ENCODE results near the gene SLC7A6. TPM values are rescaled to one million over a fixed set of nuclear protein-coding genes. Genes with fewer than 3 reads are reported as not detected.

The SLC7A6 gene
- total RNA-seq, 1 donor from 2014 or later, result 11.6 TPM

DNA sequence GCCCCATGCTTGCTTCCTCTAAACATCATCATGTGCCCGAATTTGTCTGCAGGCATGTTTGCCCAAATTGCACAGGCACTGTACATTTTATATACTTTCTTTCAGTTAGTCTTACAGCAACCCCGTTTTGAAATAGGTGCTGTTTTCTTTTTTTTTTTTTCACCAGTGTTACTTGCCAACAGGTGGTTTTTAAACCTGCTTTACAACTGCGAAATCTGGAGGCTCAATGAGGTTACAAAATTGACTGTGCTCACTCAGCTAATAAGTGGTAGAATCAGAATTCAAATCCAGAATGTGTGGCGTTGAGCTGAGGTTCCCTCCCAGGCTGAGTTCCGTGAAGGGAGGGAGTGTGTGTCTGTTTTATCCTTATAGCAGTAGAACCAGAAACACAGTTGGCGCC, 13.4 kb upstream of the SLC7A6 start:
- H3K9me3 Mint-ChIP-seq (ENCODE audit: low read depth), result no peaks in the 10 kb centered on the region
- H3K27me3 Mint-ChIP-seq, result no peaks in the 10 kb centered on the region
- peaks cover 7% of the 10 kb centered on the region for H3K36me3 Mint-ChIP-seq (ENCODE audit: insufficient read depth)
- TF ChIP-seq, protein P1, sequence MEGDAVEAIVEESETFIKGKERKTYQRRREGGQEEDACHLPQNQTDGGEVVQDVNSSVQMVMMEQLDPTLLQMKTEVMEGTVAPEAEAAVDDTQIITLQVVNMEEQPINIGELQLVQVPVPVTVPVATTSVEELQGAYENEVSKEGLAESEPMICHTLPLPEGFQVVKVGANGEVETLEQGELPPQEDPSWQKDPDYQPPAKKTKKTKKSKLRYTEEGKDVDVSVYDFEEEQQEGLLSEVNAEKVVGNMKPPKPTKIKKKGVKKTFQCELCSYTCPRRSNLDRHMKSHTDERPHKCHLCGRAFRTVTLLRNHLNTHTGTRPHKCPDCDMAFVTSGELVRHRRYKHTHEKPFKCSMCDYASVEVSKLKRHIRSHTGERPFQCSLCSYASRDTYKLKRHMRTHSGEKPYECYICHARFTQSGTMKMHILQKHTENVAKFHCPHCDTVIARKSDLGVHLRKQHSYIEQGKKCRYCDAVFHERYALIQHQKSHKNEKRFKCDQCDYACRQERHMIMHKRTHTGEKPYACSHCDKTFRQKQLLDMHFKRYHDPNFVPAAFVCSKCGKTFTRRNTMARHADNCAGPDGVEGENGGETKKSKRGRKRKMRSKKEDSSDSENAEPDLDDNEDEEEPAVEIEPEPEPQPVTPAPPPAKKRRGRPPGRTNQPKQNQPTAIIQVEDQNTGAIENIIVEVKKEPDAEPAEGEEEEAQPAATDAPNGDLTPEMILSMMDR (IDR thresholded peaks at IDR 0.05; ENCODE audit: unreplicated experiment), result no peak
- no peak for DNase-seq (ENCODE audit: low spot score, unreplicated experiment)
- no peaks in the 10 kb centered on the region for H3K4me1 Mint-ChIP-seq (ENCODE audit: low read depth)
- H3K27ac Mint-ChIP-seq, result no peak overlapping the region
- H3K4me3 Mint-ChIP-seq (ENCODE audit: low read depth), result no peak overlapping the region

DNA sequence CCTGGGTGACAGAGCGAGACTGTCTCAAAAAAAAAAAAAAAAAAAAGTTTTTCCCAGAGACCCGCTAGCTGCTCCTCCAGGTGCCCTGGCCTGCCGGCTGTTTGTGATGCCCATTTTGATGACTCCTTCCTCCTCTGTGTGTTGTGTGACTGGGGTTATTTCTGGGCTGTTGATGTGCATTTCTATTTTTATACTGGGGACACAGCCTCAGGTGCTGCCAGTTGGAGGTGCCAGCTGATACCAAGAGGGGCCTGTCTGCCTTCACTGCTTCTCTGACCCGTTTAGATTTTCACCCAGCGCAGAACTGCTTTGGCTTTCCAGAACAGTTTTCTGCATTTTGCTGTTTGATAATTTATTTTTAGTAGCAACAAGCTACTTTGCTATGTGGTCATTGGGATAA, 12.5 kb upstream of the SLC7A6 start:
- Mint-ChIP-seq H3K9me3 (ENCODE audit: low read depth) (no peaks in the 10 kb centered on the region), H3K36me3 (ENCODE audit: insufficient read depth) (peaks cover 7% of the 10 kb centered on the region), H3K4me1 (ENCODE audit: low read depth) (no peaks in the 10 kb centered on the region), H3K27ac (no peak overlapping the region), H3K4me3 (ENCODE audit: low read depth) (no peak overlapping the region), H3K27me3 (no peaks in the 10 kb centered on the region)
- TF ChIP-seq, protein P1 (IDR thresholded peaks at IDR 0.05; ENCODE audit: unreplicated experiment), result no peak
- DNase-seq (ENCODE audit: low spot score, unreplicated experiment), result no peak

DNA sequence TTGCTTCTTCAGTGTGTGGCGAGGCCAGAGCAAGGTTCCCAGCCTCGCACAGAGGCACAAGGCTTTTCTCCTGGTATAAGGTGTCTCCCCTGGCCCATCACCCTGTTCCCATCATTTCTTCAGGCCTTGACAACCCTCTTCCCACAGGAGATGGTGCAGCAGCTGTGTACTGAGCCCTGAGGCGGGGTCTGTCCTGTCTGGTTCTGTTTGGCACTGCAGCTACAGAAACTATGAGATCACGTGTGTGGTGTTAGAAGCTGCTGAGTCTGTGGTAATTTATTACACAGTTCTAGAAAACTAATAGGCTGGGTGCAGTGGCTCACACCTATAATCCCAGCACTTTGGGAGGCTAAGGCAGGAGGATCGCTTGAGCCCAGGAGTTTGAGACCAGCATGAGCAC, 11.9 kb upstream of the SLC7A6 start:
- TF ChIP-seq, protein P1 (IDR thresholded peaks at IDR 0.05; ENCODE audit: unreplicated experiment), result no peak
- Mint-ChIP-seq H3K36me3 (ENCODE audit: insufficient read depth) (peaks cover 7% of the 10 kb centered on the region), H3K4me3 (ENCODE audit: low read depth) (no peak overlapping the region), H3K27me3 (no peaks in the 10 kb centered on the region), H3K4me1 (ENCODE audit: low read depth) (no peaks in the 10 kb centered on the region), H3K9me3 (ENCODE audit: low read depth) (no peaks in the 10 kb centered on the region), H3K27ac (no peak overlapping the region)
- no peak for DNase-seq (ENCODE audit: low spot score, unreplicated experiment)

DNA sequence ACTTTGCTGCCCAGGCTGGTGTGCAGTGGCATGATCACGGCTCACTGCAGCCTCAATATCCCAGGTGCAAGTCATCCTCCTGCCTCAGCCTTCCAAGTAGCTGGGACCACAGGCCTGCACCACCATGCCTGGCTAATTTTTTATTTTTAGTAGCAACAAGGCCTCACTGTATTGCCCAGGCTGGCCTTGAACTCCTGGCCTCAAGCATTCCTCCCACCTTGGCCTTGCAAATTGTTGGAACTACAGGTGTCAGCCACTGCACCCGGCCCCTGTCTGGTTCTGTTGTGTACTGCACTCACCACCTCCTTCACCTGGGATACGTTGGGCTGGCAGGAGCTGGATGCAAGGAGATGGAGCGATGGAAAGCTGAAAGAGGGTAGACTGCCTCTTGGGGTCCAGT, 10.6 kb upstream of the SLC7A6 start:
- H3K27ac Mint-ChIP-seq, result no peak overlapping the region

DNA sequence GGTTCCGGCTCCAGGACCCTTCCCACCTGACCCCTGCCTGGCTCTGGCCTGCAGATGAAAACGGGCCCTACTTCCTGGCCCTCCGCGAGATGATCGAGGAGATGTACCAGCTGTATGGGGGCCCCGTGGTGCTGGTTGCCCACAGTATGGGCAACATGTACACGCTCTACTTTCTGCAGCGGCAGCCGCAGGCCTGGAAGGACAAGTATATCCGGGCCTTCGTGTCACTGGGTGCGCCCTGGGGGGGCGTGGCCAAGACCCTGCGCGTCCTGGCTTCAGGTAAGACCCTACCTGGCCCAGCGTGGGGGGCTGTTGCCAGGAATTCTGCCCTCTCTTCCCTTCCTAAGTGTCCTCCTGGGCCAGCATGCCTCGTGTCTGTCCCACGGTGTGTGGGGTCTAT, 8.6 kb upstream of the SLC7A6 start:
- TF ChIP-seq, protein P1 (IDR thresholded peaks at IDR 0.05; ENCODE audit: unreplicated experiment), result no peak
- Mint-ChIP-seq H3K4me1 (ENCODE audit: low read depth) (no peaks in the 10 kb centered on the region), H3K9me3 (ENCODE audit: low read depth) (no peaks in the 10 kb centered on the region), H3K27me3 (no peaks in the 10 kb centered on the region), H3K27ac (no peak overlapping the region), H3K4me3 (ENCODE audit: low read depth) (no peak overlapping the region), H3K36me3 (ENCODE audit: insufficient read depth) (peaks cover 5% of the 10 kb centered on the region)
- DNase-seq (ENCODE audit: low spot score, unreplicated experiment), result no peak

More for the DNA sequence above, 10.6 kb upstream of the SLC7A6 start:
- H3K9me3 Mint-ChIP-seq (ENCODE audit: low read depth), result no peaks in the 10 kb centered on the region
- peaks cover 7% of the 10 kb centered on the region for H3K36me3 Mint-ChIP-seq (ENCODE audit: insufficient read depth)
- TF ChIP-seq, protein P1 (IDR thresholded peaks at IDR 0.05; ENCODE audit: unreplicated experiment), result no peak
- no peaks in the 10 kb centered on the region for H3K4me1 Mint-ChIP-seq (ENCODE audit: low read depth)
- H3K27me3 Mint-ChIP-seq, result no peaks in the 10 kb centered on the region
- DNase-seq (ENCODE audit: low spot score, unreplicated experiment), result no peak
- H3K4me3 Mint-ChIP-seq (ENCODE audit: low read depth), result no peak overlapping the region
